HG03196 (cell line): ENCODE results near the gene ZDHHC24.
"Not testable (repeated sequence)": the region's sequence is repeated elsewhere in the genome, so short reads cannot be mapped to it uniquely, and the experiment has no call there.

Experiments used
- ATAC-seq: cut with Tn5 transposase; IDR thresholded peaks from one replicate; pipeline ENCODE4 v1.9.1; 2021; ENCODE audit not compliant: unreplicated experiment

ZDHHC24 gene, protein sequence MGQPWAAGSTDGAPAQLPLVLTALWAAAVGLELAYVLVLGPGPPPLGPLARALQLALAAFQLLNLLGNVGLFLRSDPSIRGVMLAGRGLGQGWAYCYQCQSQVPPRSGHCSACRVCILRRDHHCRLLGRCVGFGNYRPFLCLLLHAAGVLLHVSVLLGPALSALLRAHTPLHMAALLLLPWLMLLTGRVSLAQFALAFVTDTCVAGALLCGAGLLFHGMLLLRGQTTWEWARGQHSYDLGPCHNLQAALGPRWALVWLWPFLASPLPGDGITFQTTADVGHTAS

DNA sequence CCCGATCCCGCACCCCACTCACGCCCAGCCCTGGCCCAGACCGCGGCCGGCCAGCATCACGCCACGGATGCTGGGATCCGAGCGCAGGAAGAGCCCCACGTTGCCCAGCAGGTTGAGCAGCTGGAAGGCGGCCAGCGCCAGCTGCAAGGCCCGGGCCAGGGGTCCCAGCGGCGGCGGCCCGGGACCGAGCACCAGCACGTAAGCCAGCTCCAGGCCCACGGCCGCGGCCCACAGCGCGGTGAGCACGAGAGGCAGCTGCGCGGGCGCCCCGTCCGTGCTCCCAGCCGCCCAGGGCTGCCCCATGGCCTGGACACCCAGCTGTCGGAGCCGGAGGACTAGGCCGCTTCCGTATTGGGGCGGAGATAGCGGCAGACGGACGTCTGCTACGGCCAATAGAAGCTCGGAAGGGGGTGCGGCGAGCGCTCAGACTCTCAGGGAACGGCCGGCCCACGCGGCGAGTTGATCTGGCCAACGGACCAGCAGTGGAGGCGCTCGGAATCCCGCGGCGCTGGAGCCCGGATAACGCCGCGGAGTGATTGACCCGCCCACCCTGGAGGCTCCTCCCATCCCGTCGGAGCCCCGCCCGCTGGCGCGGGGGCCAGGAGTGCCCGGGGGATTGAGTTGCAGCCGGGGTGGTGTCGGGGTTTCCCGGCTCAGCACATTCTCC, at the start of gene ZDHHC24:
ZDHHC24 (minus strand) TSS at position 348 of the 667 bp plus-strand sequence; CDS start at position 303, 45 bp downstream.
- peak; percentile 83 for ATAC-seq

DNA sequence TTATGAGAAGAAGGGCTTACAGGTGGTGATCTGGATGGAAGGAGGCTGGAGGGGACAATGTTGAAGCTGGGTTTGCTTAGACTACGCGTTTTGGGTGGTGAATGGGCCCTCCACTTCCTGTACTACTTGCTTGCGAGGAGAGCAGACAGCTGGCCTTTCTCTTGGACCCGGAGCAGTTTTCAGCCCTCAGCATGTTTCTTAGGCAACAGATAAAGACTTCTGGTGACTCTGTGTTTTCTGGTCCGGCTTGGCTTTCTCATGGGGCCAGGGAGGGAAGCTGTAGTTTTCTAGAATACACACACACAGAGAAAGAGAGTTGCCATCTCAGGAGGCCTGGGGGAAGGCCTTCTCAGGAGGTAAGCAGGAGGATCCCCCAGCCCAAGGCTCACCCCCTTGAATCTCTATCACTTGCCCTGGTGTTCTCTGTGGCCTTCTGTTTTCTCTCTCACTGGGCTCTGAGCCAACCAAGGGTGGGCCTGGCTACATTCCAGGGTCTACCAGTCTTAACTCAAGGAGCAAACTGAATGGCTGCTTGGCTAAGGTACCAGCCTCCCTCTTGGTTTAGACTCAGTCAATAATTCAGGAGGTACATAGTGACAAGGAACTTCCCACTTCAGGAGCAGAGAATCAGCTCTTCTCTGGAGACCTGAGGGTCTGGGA, 49.5 kb upstream of the ZDHHC24 start:
- no peak for ATAC-seq

DNA sequence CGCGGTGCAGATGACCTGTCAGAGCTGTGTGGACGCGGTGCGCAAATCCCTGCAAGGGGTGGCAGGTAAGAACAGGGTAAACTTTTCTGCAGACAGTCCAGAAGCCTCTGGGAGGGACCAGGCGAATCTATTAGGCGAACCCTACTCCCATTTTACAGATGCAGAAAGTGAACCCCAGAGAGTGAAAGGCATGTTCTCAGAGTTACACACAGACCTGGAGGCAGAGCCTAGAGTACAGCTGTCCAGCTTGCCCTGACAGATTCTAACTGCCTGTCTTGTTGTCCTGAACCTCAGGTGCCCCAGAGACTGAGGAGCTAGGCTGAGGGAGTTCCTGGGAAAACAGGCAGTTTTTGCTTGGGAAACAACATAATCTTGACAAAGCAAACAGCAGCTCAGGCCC, 47.8 kb upstream of the ZDHHC24 start:
- ATAC-seq = no peak

DNA sequence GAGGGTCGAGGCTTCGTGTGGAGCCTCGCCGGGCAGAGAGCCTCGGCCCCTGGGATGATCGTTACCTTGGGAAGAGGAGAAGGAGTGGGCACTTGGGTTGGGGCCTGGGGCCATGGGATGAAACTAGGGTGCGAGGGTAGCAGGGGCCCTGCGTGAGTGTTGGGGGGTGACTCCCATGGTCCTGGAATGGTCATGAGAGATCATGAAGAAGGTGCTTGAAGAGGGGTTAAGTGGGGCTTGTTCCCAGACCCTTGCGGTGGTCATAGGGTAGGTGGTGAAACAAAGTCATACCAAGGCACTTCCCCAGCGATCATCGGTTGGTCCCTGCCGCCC, 47.4 kb upstream of the ZDHHC24 start:
- ATAC-seq = no peak

DNA sequence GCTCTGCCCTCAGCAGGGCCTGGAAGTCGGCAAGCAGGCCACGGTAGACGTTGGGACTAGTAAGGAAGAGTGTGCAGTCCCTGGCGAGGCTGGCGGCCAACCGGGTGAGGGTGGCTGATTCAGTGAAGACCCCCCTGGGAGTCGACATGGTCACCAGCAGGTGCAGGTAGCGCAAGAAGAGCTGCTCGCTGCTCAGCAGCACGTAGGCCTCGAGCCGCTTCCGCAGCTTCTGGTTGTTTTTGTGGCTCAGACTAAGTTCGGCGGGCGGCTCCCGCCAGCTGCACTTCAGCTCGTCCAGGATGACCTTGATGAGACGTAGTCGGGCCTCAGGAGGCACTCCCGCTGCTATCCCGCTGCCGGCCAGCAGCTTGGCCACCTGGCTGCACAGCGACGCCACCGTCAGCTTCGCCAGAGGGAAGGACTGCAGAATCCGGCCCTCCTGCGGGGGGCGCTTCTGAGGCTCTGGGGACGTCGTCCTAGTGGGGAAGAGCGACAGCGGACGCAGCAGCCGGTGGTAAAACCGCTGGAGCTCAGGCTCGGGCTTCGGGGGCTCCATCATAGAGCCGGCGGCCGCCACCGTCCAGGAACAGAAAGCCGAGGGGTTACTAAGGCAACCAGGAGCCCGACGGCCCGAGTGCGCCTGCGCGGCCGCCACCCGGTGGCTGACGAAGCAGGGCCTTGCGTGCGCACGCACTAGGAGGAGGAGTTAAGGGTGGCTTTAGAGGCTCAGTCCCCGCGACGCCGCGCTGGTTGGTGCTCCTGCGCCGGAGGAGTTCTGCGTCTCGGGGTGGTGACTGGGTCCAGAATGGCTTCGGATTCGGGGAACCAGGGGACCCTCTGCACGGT, 46.8 kb upstream of the ZDHHC24 start, which contains the start of the genes CCDC87 and CCS:
CCDC87 (minus strand) TSS at position 607 of the 846 bp plus-strand sequence; CDS start at position 559, 48 bp downstream.
CCS (plus strand) TSS at position 729 of the 846 bp plus-strand sequence; CDS start at position 806, 77 bp downstream.
- peak; percentile 83 for ATAC-seq

DNA sequence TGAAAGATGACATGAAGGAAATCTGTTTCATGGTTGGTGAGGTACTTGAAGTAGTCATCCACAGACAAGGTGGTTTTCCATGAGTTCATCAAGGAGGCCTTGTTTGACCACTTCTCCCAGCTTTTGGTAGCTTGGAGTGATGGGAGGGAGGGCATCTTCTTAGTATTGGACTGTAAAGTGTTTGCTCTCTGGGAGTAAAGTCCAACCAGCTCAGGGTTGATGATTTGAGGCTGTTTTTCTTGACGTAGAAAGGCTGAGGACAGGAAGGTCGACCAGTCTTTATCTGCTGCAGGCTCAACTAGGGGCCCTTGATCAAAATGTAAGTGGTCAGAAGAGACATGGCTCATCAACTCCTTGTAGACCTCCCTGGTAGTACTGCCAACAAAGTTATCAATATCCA, 45.3 kb upstream of the ZDHHC24 start:
- ATAC-seq = no peak

DNA sequence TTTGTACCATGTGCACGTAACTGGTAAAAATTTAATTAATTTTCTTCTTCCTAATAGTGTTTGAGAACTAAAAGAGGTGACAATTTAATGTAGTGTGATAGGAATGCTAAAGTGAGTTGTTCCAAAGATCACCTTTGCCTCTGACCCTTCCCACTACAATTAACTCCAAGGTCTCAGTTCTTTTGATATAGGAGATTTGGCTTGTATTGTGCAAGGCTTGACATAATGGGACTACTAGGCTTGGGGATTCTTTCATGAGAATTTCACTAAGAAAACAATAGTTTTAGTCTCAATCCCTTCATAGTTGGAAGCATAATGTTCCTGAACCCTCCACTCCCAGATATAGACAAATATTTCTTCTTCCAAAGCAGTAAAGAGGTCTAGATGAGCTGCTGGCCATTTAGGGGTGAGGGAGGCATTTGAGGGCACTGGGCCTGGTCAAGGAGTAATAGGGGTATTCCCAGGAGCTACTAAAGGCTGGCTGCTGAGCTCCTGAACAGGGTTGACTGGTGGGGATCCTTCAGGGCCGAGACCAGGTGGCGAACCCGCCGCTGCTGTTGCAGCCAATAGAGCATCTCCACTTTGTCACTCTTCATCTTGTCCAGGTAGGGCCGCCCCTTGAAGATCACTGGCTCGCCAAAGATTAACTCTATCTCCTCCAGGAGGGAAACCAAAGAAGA, 44.3 kb upstream of the ZDHHC24 start:
- ATAC-seq = no peak

DNA sequence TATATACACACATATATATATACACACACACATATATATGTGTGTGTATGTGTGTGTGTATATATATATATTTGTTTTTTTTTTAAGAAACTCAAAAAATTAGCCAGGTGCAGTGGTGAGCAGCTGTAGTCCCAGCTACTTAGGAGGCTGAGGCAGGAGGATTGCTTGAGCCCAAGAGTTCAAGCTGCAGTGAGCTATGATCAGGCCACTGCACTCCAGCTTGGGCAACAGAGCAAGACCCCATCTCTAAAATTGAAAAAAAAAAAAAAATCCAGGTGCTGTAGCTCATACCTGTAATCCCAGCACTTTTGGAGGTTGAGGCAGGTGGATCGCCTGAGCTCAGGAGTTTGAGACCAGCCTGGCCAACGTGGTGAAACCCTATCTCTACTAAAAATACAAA, 43.5 kb upstream of the ZDHHC24 start:
- not testable (repeated sequence) for ATAC-seq

DNA sequence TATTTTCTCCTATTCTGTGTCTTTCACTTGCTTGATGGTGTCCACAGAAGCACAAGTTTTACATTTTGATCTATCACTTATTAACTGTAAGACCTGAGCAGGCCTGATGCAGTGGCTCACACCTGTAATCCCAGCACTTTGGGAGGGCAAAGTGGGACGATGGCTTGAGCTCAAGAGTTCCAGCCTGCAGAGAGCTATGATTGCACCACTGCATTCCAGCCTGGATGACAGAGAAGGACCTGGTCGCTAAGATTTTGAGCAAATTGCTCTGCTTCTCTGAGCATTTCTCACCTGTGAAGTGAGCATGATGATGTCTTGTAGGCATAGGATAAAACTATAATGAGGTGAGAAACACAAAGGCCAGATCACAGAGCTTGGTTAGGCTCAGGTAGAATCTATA, 40.3 kb upstream of the ZDHHC24 start:
- no peak for ATAC-seq

DNA sequence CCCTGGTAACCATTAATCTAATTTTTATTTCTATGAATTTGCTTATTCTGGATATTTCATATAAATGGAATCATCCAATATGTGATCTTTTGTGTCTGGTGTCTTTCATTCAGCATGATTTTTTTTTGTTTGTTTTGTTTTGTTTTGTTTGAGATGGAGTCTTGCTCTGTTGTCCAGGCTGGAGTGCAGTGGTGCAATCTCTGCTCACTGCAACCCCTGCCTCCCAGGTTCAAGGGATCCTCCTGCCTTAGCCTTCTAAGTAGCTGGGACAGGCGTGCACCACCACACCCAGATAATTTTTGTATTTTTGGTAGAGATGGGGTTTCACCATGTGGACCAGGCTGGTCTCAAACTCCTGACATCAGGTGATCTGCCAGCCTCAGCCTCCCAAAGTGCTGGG, 39.6 kb upstream of the ZDHHC24 start:
- not testable (repeated sequence) for ATAC-seq

DNA sequence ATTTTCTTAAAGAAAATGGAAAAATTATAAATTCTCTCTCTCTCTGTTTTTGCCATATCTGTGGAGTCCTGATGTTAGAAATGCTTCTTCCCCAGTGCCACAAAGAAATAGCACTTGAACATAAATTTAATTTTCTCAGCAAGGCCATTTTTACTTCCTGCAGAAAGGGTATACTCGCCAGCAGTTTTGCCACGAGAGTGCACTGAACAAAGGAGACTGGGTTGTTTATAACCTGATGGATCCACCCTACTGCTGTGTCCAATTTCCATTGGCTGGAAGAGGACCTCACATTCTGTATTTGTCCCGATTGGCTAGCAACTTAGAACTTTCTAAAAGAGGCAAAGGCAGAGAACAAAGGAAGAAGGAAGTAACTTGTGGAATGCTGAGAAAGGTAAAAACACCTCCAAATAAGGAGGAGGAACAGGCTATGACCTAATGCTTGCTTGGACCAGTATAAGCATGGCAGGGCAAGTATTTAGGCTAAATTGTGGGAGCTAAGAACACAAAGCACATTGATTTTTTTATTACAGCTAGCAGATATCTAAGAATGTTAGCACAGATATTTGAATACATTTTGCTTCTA, 36.8 kb upstream of the ZDHHC24 start:
- not testable (repeated sequence) for ATAC-seq

DNA sequence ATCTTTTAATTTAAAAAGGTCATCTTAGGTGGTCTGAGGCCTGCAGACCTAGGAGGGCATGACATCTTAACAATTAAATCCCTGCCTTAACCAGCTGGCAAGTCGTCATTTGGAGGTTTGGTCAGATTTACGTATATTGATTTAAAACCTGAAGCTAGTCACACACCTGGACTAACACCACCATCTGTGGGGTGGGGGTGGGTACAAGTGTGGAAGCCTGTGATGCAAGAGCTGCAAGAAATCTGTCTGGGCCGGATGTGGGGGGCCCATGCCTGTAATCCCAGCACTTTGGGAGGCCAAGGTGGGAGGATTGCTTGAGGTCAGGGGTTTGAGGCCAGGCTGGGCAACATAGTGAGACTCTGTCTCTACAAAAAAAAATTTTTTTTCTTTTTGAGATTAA, 35.4 kb upstream of the ZDHHC24 start:
- ATAC-seq = no peak

DNA sequence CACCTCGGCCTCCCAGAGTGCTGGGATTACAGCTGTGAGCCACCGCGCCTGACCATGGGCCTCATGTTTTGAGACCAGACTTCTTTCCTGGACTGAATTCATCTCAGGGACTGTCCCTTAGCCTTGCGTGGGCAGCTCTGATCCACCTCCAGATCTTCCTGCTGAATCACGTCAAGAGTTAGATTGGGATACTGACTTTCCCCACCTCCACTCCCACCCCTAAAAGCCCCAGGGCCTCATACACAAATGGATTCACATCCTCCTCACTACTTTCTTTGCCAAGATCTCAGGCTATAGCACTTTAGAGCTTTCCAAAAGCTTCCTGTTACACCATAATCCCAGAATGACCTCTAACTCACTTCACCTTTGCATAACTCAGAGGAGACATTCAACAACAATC, 35.0 kb upstream of the ZDHHC24 start:
- no peak for ATAC-seq

DNA sequence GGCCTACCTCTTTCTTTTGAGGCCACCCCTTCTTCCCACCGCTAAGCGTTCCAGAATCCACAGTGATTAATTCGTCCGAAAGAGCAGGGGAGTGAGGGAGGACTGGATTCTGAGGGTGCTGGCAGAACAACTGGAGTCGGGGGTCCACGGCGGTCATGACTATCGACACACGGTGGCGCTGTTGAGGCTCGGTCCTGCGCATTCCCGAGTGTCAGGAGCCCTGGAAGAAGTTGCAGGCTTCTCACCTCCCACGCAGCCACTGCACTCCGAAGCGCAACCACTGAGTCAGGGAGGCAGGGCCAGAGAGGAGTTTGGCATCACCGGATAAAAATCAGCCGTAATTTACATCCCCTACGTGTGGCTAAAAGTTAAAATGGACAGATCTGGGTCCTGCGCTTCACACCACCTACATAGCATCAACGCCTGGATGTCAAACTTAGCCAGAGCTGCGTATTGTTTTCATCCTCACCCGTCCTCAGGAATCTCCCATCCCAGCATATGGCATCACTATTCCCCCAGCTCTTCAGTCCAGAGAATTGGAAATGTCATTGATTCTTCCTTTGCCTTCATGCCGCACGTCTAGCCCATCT, 33.3 kb upstream of the ZDHHC24 start:
- ATAC-seq = no peak

DNA sequence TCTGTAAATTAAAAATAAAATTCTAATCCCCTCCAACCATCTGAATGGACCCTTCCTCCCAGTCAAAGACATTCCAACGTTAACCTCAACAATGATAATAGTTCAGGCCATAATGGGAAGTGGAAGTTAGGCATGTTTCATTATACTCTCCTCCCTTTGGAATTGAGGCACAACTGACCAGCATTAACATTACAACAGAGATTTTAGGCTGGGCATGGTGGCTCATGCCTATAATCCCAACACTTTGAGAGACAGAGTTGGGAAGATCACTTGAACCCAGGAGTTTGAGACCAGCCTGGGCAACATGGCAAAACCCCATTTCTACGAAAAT, 25.0 kb upstream of the ZDHHC24 start:
- ATAC-seq = no peak

DNA sequence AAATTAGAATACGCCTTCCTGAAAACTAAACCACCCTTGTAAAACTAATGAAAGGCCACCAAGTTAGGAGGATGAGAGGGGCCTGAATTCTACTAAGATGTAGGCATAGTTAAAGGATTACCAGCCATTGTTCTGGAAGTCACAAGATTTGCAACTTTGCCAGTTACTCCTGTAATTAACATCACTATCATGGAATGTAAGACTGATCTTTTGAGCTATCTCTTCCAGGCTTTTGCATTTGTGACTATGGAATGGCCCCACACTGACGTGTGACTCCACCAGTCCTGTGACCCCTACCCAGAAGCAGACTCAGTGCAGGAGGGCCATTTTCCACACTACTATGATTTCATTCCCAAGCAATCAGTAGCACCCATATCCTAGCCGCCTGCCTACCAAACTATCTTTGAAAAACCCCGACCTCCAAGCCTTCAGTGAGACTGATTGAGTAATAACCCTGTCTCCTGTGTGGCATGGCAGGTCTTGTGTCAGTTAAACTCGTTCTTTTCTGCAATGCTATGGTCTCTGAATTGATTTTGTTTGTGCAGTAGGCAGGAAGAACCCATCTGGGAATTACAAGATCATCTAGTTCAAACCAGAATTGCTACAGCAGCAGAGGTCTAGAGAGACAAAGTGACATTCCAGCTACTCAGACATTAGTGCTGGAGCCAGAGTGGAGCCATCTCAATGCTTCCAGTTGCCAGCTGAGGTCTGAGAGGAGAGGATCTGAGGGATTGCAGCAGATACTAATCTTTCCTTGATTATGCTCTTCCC, 24.4 kb upstream of the ZDHHC24 start:
- no peak for ATAC-seq

DNA sequence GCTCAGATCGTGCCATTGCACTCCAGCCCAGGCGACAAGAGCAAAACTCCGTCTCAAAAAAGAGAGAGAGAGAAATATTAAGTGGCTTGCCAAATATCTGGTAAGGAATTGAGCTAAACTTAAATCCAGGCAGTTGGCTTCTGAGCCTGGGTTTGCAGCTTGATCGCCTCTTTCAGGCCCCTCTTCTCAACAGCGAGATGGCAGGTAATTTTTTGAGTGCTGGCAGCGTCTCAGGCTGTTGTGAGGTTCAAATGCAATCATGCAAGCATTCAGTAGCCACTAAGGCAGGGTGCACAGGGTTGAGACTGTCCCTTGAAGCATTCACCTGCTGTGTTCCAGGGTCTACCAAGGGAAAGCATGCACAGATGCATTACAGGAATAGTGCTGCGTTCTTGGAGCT, 23.2 kb upstream of the ZDHHC24 start:
- ATAC-seq = no peak

DNA sequence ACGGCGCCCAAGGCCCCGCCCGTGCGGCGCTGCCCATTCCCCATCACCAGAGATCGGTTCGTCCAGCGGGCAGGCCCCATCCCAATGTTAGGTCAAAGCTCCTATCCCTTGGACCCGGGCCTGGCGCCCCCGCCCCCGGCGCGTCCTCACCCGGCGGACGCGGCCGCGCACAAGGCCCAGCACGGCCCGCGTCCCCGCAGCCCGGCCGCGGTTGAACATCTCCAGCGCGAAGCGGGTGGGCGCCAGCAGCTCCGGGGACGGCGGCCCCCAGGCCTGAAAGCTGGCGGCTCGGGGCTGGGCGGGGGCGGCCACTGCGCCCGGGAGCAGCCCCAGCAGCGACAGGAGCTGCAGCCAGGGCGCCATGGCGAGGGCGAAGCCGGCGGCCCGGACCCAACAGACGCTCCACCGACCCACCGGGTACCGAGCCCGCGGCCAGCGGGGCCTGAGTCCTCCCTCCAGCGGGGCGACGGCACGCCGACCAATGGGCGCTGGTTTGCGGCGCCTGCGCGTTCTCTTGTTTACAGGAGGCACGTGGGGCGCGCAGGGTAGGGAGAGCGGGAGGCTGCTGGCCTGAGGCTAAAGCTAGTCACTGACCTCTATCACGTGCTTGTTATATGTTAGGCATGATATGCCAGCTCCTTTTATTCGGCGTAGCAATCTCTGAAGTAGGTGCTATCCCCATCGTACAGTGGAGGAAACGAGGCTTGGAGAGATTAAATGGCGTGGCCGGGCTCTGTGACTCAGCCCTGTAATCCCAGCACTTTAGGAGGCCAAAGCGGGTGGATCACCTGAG, 22.5 kb upstream of the ZDHHC24 start, which contains the start of gene CTSF:
CTSF (minus strand) TSS at position 483 of the 793 bp plus-strand sequence; CDS start at position 363, 120 bp downstream.
- no peak for ATAC-seq
